Measurements from ENCODE around the gene TOM1L2. TPM values are rescaled to one million over a fixed set of nuclear protein-coding genes. Genes with fewer than 3 reads are reported as not detected.

TOM1L2 gene
- total RNA-seq, 1 donor from 2014 or later, result 16.7 TPM

- no peak for DNase-seq (ENCODE audit: low spot score in 2 of 2)
- no peak for FAIRE-seq
Observed at GRCh38 chr17:17826342-17826713, 145.9 kb downstream of the TOM1L2 start.

GRCh38 chr17:17824783-17825614 is 147.2 kb downstream of the TOM1L2 start:
- DNase-seq (ENCODE audit: low spot score in 2 of 2), result peak in 1 of 2 donors; percentile 26
- no peak for FAIRE-seq

- FAIRE-seq, result no peak
Observed at GRCh38 chr17:17824119-17824782, 147.9 kb downstream of the TOM1L2 start.

GRCh38 chr17:17823433-17824118 is 148.6 kb downstream of the TOM1L2 start:
- no peak for FAIRE-seq
- DNase-seq (ENCODE audit: low spot score in 2 of 2), result peak; percentile 99

More at GRCh38 chr17:17824119-17824782, 147.9 kb downstream of the TOM1L2 start:
- DNase-seq (ENCODE audit: low spot score in 2 of 2), result peak in 1 of 2 donors; percentile 46

GRCh38 chr17:17822616-17823015 is 149.6 kb downstream of the TOM1L2 start:
- peak in 1 of 2 donors; percentile 37 for DNase-seq (ENCODE audit: low spot score in 2 of 2)
- no peak for FAIRE-seq

- DNase-seq (ENCODE audit: low spot score in 2 of 2) (peak in 1 of 2 donors; percentile 86), FAIRE-seq (no peak)
Observed at GRCh38 chr17:17822189-17822588, 150.0 kb downstream of the TOM1L2 start.

GRCh38 chr17:17820463-17821158 is 151.6 kb downstream of the TOM1L2 start:
- DNase-seq (ENCODE audit: low spot score in 2 of 2), result peak in 1 of 2 donors; percentile 36
- FAIRE-seq, result no peak

GRCh38 chr17:17820046-17820445 is 152.2 kb downstream of the TOM1L2 start:
- DNase-seq (ENCODE audit: low spot score in 2 of 2) (no peak), FAIRE-seq (no peak)

GRCh38 chr17:17819561-17819995 is 152.6 kb downstream of the TOM1L2 start:
- FAIRE-seq, result no peak
- peak; percentile 64 to 69 for DNase-seq (ENCODE audit: low spot score in 2 of 2)

GRCh38 chr17:17819111-17819510 is 153.1 kb downstream of the TOM1L2 start:
- no peak for DNase-seq (ENCODE audit: low spot score in 2 of 2)
- FAIRE-seq, result no peak

- FAIRE-seq (no peak), DNase-seq (ENCODE audit: low spot score in 2 of 2) (no peak)
Observed at GRCh38 chr17:17818088-17818526, 154.1 kb downstream of the TOM1L2 start.

- FAIRE-seq, result no peak
- no peak for DNase-seq (ENCODE audit: low spot score in 2 of 2)
Observed at GRCh38 chr17:17817552-17817947, 154.7 kb downstream of the TOM1L2 start.

GRCh38 chr17:17816831-17817551 is 155.2 kb downstream of the TOM1L2 start:
- FAIRE-seq, result no peak
- no peak for DNase-seq (ENCODE audit: low spot score in 2 of 2)

- FAIRE-seq, result no peak
- DNase-seq (ENCODE audit: low spot score in 2 of 2), result no peak
Observed at GRCh38 chr17:17816240-17816814, 155.9 kb downstream of the TOM1L2 start.

GRCh38 chr17:17815436-17816200 is 156.6 kb downstream of the TOM1L2 start:
- DNase-seq (ENCODE audit: low spot score in 2 of 2), result peak in 1 of 2 donors; percentile 59
- no peak for FAIRE-seq

GRCh38 chr17:17815062-17815406 is 157.2 kb downstream of the TOM1L2 start:
- DNase-seq (ENCODE audit: low spot score in 2 of 2) (no peak), FAIRE-seq (no peak)

- no peak for FAIRE-seq
- no peak for DNase-seq (ENCODE audit: low spot score in 2 of 2)
Observed at GRCh38 chr17:17814162-17815061, 157.8 kb downstream of the TOM1L2 start.

GRCh38 chr17:17813725-17814095 is 158.5 kb downstream of the TOM1L2 start:
- DNase-seq (ENCODE audit: low spot score in 2 of 2) (no peak), FAIRE-seq (no peak)
